Activated CD4-positive, alpha-beta T cell treated with anti-CD3 and anti-CD28 coated beads, Interleukin-2, amount 10 ng/mL, durations not matched to agents 7 days and 5 days (primary cell): ENCODE results near the gene CDS1. TPM values are rescaled to one million over a fixed set of nuclear protein-coding genes. Genes with fewer than 3 reads are reported as not detected.
"Not testable (repeated sequence)": the region's sequence is repeated elsewhere in the genome, so short reads cannot be mapped to it uniquely, and the experiment has no call there.

Experiments
- CTCF ChIA-PET: fragments of 350-600 bp; sonication (Branson Sonifier 250); formaldehyde crosslinking; loops from one replicate; lab custom pipeline; 2021; ENCODE audit warnings: antibody characterized with exemption; lab: Charles Lee
- POLR2A ChIA-PET: fragments of 350-600 bp; sonication (Branson Sonifier 250); formaldehyde crosslinking; loops from one replicate; lab custom pipeline; 2021; ENCODE audit warnings: antibody characterized with exemption; lab: Charles Lee
- DNase-seq: peaks from one replicate; pipeline ENCODE4 v3.0.0-alpha.2; 2020
- H3K27ac Mint-ChIP-seq: one replicate; pipeline ENCODE4 v1.8.0; 2021; ENCODE audit warnings: mild to moderate bottlenecking, moderate library complexity, mixed read lengths
- H3K27me3 Mint-ChIP-seq: one replicate; pipeline ENCODE4 v1.8.0; 2021; ENCODE audit warnings: mixed read lengths
- H3K36me3 Mint-ChIP-seq: one replicate; pipeline ENCODE4 v1.8.0; 2021; ENCODE audit warnings: low read depth, mixed read lengths
- H3K4me1 Mint-ChIP-seq: one replicate; pipeline ENCODE4 v1.8.0; 2021; ENCODE audit warnings: mixed read lengths
- H3K4me3 Mint-ChIP-seq: one replicate; pipeline ENCODE4 v1.8.0; 2021; ENCODE audit warnings: mild to moderate bottlenecking, moderate library complexity, mixed read lengths
- H3K9me3 Mint-ChIP-seq: one replicate; pipeline ENCODE4 v1.8.0; 2021; ENCODE audit warnings: mixed read lengths
- total RNA-seq, 2 experiments: library from RNA; stranded (reverse); gene quantifications; one replicate each; pipeline ENCODE4 v1.2.3, GENCODE V29; 2021

CDS1 gene
- under 1 TPM in 1 of 2 experiments, not detected in 1; 0.22 TPM for total RNA-seq

DNA sequence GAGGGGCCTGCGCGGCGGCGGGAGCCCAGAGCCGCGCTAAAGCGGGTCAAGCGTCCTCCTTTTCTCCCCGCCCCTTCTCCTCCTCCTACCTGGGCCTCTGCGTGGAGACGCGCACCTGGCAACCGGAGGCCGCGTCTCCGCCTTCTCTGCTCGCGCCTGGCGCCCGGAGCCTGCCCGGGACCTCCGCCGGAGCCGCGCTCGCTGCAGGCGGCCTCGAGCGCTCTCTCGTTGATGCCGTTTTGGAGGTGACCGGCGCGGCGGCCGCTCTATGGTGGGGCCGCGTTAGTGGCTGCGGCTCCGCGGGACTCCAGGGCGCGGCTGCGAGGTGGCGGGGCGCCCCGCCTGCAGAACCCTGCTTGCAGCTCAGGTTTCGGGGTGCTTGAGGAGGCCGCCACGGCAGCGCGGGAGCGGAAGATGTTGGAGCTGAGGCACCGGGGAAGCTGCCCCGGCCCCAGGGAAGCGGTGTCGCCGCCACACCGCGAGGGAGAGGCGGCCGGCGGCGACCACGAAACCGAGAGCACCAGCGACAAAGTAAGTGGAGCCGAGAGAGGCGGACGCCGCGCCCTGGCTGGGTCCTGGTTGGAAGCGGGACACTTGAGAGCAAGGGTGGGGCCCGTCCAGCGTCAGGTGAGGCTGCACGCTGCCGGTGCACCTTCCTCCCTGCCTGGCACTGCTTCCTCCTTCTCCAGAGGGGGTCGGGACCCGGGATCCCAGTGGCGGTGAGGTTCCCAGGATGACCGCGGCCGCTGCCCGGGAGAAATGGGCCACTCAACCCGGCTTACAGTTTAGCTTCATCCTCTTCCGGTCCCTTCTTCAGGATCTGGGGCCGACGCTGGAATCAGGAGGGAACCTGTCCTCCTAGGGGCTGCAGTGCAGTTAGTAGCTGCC is at the start of gene CDS1:
TSS of gene CDS1 (plus strand) at position 140 of the 888 bp plus-strand sequence. CDS start at position 415, 275 bp downstream.
- Mint-ChIP-seq H3K4me1 (peaks cover 15% of the 10 kb centered on the region), H3K4me3 (peak within 1 kb of the TSS; percentile 70), H3K27me3 (peaks cover 44% of the 10 kb centered on the region), H3K9me3 (no peaks in the 10 kb centered on the region), H3K36me3 (no peaks in the 10 kb centered on the region), H3K27ac (no peak within 1 kb of the TSS)
- DNase-seq = peak; percentile 19
- CTCF ChIA-PET = interaction anchor here (0.8 to 1.8 kb wide), 3 partner anchors 11 to 19 kb away, joined by 3 to 7 read pairs (median 4); no protein-coding TSS in a partner anchor
- POLR2A ChIA-PET = no interaction called here

DNA sequence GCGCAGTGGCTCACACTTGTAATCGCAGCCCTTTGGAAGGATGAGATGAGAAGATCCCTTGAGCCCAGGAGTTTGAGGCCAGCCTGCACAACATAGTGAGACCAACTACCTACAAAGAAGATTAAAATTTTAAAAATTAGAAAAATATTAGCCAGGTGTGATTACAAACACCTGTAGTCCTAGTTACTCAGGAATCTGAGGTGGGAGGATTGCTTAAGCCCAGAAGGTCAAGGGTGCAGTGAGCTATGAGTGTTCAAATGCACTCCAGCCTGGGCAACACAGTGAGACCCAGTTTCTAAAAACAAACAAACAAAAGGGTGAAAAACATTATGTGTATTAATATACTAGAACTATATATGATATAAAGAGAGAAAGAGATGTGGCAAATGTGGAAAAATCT is 47.0 kb upstream of the CDS1 start:
- H3K9me3 Mint-ChIP-seq = no peaks in the 10 kb centered on the region
- H3K27me3 Mint-ChIP-seq = peaks cover 11% of the 10 kb centered on the region
- CTCF ChIA-PET = no interaction called here
- no peak overlapping the region for H3K4me3 Mint-ChIP-seq
- H3K36me3 Mint-ChIP-seq = no peaks in the 10 kb centered on the region
- POLR2A ChIA-PET = no interaction called here
- no peak for DNase-seq
- no peak overlapping the region for H3K27ac Mint-ChIP-seq
- no peaks in the 10 kb centered on the region for H3K4me1 Mint-ChIP-seq

DNA sequence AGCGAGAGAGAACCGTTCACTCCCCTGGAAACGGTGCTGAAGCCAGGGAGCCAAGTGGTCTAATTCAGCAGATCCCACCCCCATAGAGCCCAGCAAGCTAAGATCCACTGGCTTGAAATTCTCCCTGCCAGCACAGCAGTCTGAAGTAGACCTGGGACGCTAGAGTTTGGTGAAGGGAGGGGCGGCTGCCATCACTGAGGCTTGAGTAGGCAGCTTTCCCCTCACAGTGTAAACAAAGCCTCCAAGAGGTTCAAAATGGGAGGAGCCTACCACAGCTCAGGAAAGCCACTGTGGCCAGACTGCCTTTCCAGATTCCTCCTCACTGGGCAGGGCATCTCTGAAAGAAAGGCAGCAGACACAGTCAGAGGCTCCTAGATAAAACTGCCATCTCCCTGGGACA is 37.8 kb upstream of the CDS1 start:
- ChIA-PET CTCF (no interaction called here), POLR2A (no interaction called here)
- H3K36me3 Mint-ChIP-seq = no peaks in the 10 kb centered on the region
- no peaks in the 10 kb centered on the region for H3K4me1 Mint-ChIP-seq
- H3K9me3 Mint-ChIP-seq = no peaks in the 10 kb centered on the region
- no peak overlapping the region for H3K4me3 Mint-ChIP-seq
- H3K27me3 Mint-ChIP-seq = no peaks in the 10 kb centered on the region
- no peak overlapping the region for H3K27ac Mint-ChIP-seq
- DNase-seq = no peak

DNA sequence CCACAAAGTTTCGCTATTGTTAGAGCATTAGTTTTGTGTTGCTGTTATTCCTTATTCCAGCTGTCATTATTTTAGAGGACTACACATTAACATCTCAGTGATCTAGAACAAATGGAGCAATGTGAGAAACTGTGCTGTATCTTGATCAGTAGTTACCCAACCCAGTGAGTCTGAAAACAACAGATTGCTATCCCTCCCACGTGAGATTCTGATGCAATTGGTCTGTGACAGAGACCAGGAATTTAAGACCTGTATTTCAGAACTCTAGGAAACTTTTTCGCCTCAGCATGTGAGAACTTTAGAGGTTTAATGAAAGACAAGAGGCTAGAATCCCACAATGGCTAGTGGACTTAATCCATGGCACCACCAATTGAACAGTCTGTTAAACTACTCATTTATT is 35.7 kb upstream of the CDS1 start:
- DNase-seq = no peak
- Mint-ChIP-seq H3K4me1 (no peaks in the 10 kb centered on the region), H3K36me3 (no peaks in the 10 kb centered on the region), H3K27me3 (no peaks in the 10 kb centered on the region), H3K27ac (no peak overlapping the region), H3K4me3 (no peak overlapping the region), H3K9me3 (no peaks in the 10 kb centered on the region)
- CTCF ChIA-PET = no interaction called here
- POLR2A ChIA-PET = no interaction called here

DNA sequence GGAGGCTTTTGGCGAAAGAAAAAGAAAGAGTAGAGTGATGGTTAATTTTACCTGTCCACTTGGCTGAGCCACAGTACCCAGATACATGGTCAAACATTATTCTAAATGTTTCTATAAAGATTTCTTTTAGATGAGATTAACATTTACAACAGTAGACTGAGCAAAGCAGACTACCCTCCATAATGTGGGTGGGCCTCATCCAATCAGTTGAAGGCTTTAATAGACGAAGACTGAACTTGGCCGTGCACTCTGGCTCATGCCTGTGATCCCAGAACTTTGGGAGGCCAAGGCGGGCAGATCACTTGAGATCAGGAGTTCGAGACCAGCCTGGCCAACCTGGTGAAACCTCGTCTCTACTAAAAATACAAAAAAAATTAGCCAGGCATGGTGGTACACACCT is 33.7 kb upstream of the CDS1 start:
- CTCF ChIA-PET, H3K4me3 Mint-ChIP-seq: not testable (repeated sequence)

DNA sequence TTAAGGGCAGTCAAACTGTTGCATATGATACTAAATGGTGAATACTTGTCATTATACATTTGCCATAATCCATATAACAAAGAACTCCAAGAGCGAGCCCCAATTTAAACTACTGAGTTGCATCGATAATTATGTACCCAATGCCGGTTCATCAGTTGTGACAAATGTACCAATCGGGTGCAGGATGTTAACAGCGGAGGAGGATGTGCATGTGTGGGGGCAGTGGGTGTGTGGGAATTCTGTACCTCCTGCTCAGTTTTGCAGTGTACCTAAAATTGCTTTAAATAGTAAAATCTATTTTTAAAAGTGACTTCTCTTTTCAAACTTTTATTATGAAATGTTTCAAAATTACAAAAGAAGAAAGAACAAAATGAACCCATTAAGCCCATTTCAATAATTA is 20.8 kb upstream of the CDS1 start:
- Mint-ChIP-seq H3K4me3 (no peak overlapping the region), H3K4me1 (no peaks in the 10 kb centered on the region), H3K36me3 (no peaks in the 10 kb centered on the region), H3K27me3 (peaks cover 2% of the 10 kb centered on the region), H3K9me3 (no peaks in the 10 kb centered on the region), H3K27ac (no peak overlapping the region)
- CTCF ChIA-PET = no interaction called here
- POLR2A ChIA-PET = no interaction called here
- no peak for DNase-seq

More for the DNA sequence above, 33.7 kb upstream of the CDS1 start:
- H3K4me1 Mint-ChIP-seq, H3K27ac Mint-ChIP-seq, POLR2A ChIA-PET, DNase-seq, H3K36me3 Mint-ChIP-seq, H3K27me3 Mint-ChIP-seq, H3K9me3 Mint-ChIP-seq: not testable (repeated sequence)

DNA sequence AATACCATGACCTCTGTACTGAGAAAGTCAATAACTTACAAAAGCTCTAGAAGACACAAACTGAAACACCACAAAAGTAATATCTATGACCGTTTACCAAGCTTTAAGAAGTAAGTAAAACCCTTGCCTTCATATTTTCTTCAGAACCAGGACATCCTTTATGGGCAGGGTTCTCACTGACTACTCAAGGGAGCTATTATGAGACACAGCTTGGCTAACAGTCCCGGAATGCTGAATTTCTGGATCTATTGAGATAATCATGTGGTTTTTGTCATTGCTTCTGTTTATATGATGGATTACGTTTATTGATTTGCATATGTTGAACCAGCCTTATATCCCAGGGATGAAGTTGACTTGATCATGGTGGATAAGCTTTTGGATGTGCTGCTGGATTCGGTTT is 19.9 kb upstream of the CDS1 start:
- Mint-ChIP-seq H3K4me3 (no peak overlapping the region), H3K27me3 (peaks cover 5% of the 10 kb centered on the region), H3K9me3 (no peaks in the 10 kb centered on the region), H3K4me1 (no peaks in the 10 kb centered on the region), H3K27ac (no peak overlapping the region), H3K36me3 (no peaks in the 10 kb centered on the region)
- CTCF ChIA-PET = interaction anchor here (1.6 kb wide), 1 partner anchor 16 kb away, joined by 5 read pairs; no protein-coding TSS in a partner anchor
- DNase-seq = no peak
- POLR2A ChIA-PET = no interaction called here

DNA sequence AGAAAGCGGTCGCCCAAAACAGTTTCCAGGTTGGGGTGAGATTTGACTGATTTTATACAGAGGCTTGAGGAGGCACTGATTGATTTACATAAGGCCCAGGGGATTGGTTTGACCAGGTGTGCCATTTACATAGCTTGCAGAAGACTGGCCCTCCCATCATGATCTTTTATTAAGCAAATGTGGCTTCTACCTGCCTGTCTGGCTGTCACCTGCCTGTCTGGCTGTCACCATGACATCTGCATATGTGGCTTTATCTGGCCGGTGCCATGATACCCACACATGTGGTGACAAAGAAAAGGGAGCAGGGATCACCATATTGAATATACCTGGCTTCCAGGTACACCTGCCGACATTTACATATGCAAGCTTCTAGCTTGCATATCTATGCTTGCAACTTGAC is 17.0 kb upstream of the CDS1 start:
- Mint-ChIP-seq H3K4me3 (no peak overlapping the region), H3K36me3 (no peaks in the 10 kb centered on the region), H3K9me3 (no peaks in the 10 kb centered on the region), H3K4me1 (no peaks in the 10 kb centered on the region), H3K27ac (no peak overlapping the region), H3K27me3 (peaks cover 9% of the 10 kb centered on the region)
- DNase-seq = no peak
- ChIA-PET CTCF (no interaction called here), POLR2A (no interaction called here)

DNA sequence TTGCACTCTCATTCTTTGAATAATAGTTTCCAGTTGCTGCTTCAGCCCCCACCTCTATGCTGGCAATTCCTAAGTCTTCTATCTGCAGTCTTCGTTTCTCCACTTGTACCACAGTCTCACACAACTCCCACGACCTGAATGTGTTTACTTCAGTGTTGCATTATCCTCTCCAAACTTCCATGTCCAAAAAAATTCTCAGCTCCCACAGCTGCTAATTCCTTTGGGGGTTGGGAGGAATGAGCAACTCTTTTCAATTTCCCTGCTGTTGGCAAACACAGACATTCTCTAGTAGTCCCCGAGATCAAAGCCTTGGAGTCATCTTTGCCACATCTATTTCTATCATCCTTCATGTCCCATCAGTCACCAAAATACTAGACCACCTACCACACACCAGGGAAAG is 14.4 kb upstream of the CDS1 start:
- H3K36me3 Mint-ChIP-seq = no peaks in the 10 kb centered on the region
- ChIA-PET POLR2A (no interaction called here), CTCF (no interaction called here)
- peaks cover 9% of the 10 kb centered on the region for H3K27me3 Mint-ChIP-seq
- no peaks in the 10 kb centered on the region for H3K9me3 Mint-ChIP-seq
- H3K27ac Mint-ChIP-seq = no peak overlapping the region
- peaks cover 2% of the 10 kb centered on the region for H3K4me1 Mint-ChIP-seq
- no peak overlapping the region for H3K4me3 Mint-ChIP-seq
- no peak for DNase-seq

DNA sequence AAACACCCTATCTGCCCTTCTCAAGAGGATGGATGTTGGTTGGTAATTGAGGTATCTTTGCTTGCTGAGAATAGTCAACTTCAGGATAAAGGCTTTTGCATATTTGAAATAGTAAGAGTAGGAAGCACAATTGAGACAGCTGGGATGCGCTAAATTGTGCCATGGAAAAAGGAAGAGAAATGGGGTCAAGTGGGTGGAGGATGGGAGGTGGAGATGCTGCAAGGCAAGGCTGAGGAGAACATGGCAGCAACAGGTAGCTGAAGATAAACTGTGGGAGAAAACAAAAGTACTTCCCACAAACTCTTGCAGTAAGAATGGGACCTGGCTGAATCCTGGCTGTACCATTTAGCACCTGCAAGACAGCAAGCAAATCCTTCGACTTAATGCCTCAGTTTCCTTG is 13.9 kb upstream of the CDS1 start:
- Mint-ChIP-seq H3K9me3 (no peaks in the 10 kb centered on the region), H3K4me3 (no peak overlapping the region), H3K27ac (no peak overlapping the region), H3K36me3 (no peaks in the 10 kb centered on the region), H3K27me3 (peaks cover 9% of the 10 kb centered on the region), H3K4me1 (peaks cover 6% of the 10 kb centered on the region)
- ChIA-PET CTCF (no interaction called here), POLR2A (interaction anchor here (0.6 kb wide), 1 partner anchor 16 kb away, joined by 11 read pairs; no protein-coding TSS in a partner anchor)
- no peak for DNase-seq

DNA sequence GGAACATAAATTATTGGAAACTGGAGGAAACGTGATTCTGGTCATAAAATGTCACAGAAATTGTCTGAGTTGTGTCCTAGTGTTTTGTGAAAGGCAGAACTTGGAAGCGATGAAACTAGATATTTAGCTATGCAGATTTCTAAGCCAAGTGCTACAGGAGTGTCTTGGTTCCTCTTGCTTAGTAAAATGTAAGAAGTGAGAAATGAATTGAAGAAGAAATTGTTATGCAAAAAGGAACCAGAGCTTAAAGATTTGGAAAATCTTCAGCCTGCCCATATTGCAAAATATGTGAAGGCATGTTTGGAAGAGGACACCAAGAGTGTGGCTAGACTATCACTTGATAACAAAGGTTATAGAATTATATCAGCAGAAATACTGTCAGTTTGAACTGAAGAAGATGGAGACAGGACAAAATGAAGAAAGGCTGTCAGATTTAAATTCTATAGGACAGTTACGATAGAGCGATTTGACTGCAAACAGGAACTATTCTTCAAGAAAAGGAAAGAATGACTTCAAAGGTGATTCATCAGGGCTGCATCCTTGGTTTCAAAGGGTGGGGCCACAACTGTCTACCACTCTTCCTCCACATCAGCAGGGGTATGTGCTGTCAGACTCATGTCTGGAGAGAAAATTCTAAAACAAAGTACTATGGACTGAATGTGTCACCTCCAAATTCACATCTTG is 9.4 kb upstream of the CDS1 start:
- Mint-ChIP-seq H3K4me1 (peaks cover 8% of the 10 kb centered on the region), H3K9me3 (no peaks in the 10 kb centered on the region), H3K27ac (no peak overlapping the region), H3K27me3 (peaks cover 6% of the 10 kb centered on the region), H3K4me3 (no peak overlapping the region), H3K36me3 (no peaks in the 10 kb centered on the region)
- ChIA-PET POLR2A (no interaction called here), CTCF (no interaction called here)
- no peak for DNase-seq

DNA sequence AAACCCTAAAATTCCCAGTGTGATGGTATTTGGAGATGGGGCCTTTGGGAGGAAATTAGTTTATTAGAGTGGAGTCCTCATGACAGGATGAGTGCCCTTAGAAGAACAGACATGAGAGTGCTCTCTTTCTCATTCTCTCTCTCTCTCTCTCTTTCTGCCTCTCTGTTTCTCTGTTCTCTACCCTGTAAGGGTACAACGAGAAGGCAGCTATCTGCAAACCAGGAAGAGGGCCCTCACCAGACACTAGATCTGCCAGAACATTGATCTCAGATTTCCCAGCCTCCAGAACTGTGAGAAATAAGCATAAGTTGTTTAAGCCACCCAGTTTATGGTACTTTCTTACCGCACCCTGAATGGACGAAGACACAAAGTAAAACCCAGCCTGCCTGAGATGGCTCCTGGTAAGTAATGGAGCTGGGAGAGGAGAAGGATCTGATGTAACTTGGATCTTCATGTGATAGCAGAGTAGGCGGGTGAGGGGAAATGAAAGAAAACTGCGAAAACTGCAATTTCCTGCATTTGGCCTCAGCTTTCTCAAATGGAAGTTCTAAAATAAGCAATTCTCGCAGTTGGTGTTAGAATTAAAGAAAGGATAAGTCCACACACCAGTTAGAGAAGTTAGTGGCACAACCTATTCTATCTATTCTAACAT is 8.7 kb upstream of the CDS1 start:
- no peaks in the 10 kb centered on the region for H3K36me3 Mint-ChIP-seq
- ChIA-PET POLR2A (no interaction called here), CTCF (interaction anchor here (0.6 kb wide), 1 partner anchor 1027 kb away, joined by 4 read pairs; no protein-coding TSS in a partner anchor)
- H3K27me3 Mint-ChIP-seq = peaks cover 2% of the 10 kb centered on the region
- H3K27ac Mint-ChIP-seq = no peak overlapping the region
- H3K4me3 Mint-ChIP-seq = no peak overlapping the region
- no peak for DNase-seq
- no peaks in the 10 kb centered on the region for H3K9me3 Mint-ChIP-seq
- peaks cover 8% of the 10 kb centered on the region for H3K4me1 Mint-ChIP-seq
